GM18861 (cell line): ENCODE results near the gene NDUFAF2.
"Not testable (repeated sequence)": the region's sequence is repeated elsewhere in the genome, so short reads cannot be mapped to it uniquely, and the experiment has no call there.

ENCODE experiments used
- ATAC-seq: cut with Tn5 transposase; IDR thresholded peaks from one replicate; pipeline ENCODE4 v1.9.1; 2021; ENCODE audit not compliant: unreplicated experiment

The NDUFAF2 gene

DNA sequence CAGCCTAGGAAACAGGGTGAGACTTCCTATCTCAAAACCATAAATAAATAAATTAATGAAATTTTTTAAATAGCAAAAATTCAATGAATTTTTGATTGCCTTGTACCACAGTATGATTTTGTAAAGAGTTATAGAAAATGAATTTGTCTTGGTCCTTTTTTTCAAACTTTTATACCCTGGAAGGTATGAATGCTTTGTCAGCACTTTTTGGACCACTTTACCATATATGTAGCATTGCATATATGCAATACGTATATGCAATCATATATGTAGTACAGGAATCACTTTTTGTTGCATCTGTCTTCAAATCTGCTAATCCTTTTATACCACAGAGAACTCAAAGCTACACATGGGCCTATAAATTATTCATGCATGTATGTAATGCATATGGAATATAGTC, 226.5 kb downstream of the NDUFAF2 start:
- no peak for ATAC-seq

GRCh38 chr5:61176631-61177030, 231.6 kb downstream of the NDUFAF2 start:
- no peak for ATAC-seq

DNA sequence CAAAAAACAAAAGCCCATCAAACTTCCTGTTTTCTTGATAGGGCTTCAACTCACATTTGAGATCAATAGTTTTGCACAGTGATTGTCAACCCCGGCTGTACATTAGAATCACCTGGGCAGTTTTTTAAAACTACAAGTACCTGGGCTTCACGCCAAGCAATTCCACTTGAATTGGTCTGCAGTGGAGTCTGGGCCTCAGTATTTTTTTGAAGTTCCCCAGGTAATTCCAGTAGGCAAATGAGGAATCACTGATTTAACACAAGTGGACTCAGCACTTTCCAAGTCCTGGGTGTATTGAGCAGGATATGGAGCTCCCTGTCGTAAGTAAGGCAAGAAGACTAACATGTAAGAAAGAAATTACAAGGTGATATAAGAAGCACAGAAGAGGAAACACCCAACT, 232.1 kb downstream of the NDUFAF2 start:
- no peak for ATAC-seq

GRCh38 chr5:61177716-61178115, 232.7 kb downstream of the NDUFAF2 start:
- ATAC-seq: peak; percentile 66

DNA sequence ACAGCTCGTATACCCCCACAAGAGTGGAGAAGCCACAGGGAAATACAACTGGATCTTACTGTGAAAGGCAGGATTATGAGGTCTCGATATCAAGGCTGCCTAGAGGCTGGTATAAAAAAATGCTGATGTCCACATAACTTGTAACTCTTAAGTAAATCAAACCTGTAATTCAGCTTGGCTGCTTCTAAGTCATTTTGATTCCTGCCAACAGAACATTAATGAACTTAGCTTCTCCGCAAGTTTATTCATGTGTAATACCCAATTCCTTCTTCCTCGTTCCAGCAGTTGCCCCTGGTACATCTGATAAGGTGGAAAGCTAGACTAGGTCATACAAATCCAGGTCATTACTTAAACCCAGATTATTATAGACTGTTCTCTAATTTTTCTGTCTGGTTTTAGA, 233.7 kb downstream of the NDUFAF2 start:
- no peak for ATAC-seq

- ATAC-seq: no peak
Measured at GRCh38 chr5:61180886-61181285, 235.9 kb downstream of the NDUFAF2 start.

DNA sequence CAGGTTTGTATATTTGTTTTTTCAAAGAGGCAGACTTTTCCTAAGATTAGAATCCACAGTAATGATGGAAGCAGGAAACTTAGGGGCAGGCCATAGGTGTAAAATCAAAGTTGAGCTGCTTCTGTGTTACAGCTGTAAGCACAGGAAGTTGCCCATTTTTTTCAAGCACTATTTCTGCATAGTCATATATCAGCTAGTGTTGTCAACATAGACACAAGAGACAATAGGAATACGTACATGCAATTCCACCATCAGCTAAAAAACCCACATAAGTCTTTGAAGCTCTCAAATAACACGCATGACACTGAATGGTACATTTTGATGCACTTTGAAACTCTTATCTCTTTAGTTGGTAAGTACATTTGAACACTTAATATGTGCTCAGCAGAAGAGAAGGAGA, 237.4 kb downstream of the NDUFAF2 start:
- ATAC-seq: no peak

DNA sequence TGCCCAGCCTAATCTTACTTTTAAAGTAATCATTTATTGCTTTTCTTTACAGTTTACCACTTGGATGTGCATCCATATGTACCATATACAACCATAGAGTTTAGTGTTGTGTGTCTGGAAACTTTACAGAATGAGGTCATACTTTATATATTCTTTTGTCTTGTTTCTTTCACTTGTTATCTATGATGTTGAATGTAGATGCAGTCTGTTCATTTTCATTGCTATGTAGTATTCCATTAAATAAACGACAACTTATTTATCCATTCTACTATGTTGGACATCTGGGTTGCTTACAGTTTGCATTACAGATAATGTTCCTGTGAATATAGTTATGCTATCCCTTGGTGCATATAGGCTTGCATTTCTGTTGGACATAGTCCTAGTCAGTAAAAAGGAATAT, 238.5 kb downstream of the NDUFAF2 start:
- ATAC-seq: no peak

DNA sequence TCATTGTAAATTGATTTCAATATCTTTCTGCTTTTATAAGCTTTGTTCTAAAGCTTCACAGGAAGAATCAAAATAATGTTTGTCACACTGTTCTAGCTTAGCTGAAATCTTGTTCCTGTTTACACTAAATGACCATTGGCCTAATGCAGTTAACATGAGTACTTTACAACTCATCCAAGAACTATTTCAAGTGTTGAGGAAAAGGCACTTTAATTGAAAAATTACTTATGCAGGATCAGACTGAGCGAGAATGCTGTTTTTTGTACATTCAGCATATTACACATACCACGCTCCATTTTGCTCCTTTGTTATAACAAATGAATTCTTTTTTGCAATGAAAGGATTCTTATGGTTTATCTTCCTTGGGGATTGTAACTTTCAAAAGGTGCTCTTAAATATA, 239.7 kb downstream of the NDUFAF2 start:
- ATAC-seq: no peak

DNA sequence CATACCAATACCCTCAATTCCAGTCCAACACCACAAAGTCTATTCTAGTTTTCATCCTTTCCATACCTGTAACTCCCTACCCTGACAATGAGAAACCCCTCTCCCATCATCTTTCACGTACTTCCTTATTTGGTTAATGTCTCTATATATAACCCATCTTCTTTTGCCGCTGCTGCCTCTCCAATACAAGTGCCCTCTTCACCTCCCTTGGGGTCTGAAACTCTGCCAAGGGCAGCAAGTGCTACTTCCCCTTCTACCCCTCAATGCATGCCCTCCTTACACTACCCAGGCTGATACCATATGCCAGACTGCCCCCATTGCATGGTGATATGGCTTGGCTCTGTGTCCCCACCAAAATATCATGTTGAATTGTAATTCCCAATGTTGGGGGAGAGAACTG, 241.6 kb downstream of the NDUFAF2 start:
- no peak for ATAC-seq

DNA sequence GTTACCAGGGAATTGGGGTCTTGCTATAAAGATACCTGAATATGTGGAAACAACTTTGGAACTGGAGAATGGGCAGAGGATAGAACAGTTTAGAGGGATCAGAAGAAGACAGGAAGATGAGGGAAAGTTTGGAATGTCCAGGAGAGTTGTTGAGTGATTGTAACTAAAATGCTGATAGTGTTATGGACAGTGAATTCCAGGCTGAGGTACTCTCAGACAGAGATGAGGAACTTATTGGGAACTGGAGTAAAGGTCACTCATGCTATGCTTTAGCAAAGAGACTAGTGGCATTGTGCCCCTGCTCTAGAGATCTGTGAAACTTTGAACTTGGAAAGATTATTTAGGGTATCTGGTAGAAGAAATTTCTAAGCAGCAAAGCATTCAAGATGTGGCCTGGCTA, 242.3 kb downstream of the NDUFAF2 start:
- not testable (repeated sequence) for ATAC-seq

DNA sequence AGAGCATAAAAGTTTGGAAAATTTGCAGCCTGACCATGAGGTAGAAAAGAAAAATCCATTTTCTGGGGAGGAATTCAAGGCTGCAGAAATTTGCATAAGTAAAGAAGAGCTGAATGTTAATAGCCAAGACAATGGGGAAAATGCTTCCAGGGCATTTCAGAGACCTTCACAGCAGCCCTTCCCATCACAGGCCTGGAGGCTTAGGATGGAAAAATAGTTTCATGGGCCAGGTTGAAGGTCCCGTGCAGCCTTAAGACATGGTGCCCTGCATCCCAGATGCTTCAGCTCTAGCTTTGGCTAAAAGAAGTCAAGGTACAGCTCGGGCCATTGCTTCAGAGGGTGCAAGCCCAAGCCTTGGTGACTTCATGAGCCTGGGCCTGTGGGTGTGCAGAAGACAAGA, 242.8 kb downstream of the NDUFAF2 start:
- ATAC-seq: not testable (repeated sequence)

GRCh38 chr5:61198606-61199005, 253.6 kb downstream of the NDUFAF2 start:
- no peak for ATAC-seq

GRCh38 chr5:61200582-61201155, 255.7 kb downstream of the NDUFAF2 start:
- ATAC-seq: no peak

DNA sequence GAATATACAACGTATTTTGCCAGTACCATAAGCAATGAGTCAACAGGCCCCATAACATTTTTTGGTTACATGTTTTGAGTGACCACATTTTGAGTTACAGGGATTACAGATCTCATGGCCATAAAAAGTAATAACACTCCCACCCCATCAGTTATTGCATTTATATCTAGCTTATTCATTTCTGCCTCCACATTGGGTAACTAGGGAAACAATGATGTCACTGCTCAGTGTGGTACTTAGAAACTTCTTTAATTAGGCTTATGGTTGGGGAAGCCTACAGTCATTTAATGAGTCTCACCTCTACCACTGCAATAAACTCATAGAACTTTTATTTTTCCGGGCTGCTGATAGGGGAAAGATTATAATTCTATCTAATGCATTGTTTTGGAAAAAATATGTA, 257.2 kb downstream of the NDUFAF2 start:
- no peak for ATAC-seq
